Sigmoid colon (tissue), 4 donors: ENCODE data around the gene OR8G1.

Source experiments
- EP300 ChIP-seq, 4 donors: sonication (generic); formaldehyde crosslinking; IDR thresholded peaks; one replicate each; pipeline ENCODE4 v1.6.1; 2017; ENCODE audit warnings: antibody characterized with exemption in 4 of 4
- POLR2A ChIP-seq, 2 donors: fragments of 450-650 bp; IDR thresholded peaks; one replicate each; pipeline ENCODE4 v1.6.1; 2016; ENCODE audit warnings: antibody characterized with exemption in 2 of 2, mild to moderate bottlenecking in 2 of 2, moderate library complexity in 2 of 2
- POLR2AphosphoS5 ChIP-seq, 4 donors: sonication (generic); formaldehyde crosslinking; IDR thresholded peaks; one replicate each; pipeline ENCODE4 v1.6.1; 2017; ENCODE audit warnings: antibody characterized with exemption in 4 of 4
- TF ChIP-seq, protein P1 (sequence below), 4 experiments: fragments of 450-650 bp in 3 of 4; fragments of 200-600 bp in 1 of 4; IDR thresholded peaks; one replicate each; pipeline ENCODE4 v1.5.1; 2016 to 2019; ENCODE audit warnings: antibody characterized with exemption in 4 of 4, mild to moderate bottlenecking in 3 of 4, moderate library complexity in 2 of 4

DNA sequence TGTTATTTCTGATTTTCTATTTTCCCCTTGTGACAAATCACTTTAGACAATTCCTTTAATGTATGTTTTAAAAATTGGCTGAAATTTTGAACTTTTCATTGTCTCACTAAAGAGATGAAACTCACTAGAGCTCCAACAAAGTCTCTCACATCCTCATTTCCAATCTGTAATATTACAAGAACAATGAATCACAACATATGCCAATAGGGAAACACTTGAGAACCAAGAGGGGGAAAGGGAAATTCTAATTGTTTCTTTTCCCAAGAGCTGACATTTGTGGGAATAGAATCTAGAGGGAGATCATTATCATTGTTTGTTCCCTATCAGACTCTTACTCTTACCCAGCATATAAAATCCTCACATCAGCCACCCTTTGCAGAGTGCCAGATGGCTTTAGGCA is 29.6 kb upstream of the OR8G1 start:
- TF ChIP-seq POLR2AphosphoS5 (IDR thresholded peaks at IDR 0.05) (no peak), POLR2A (IDR thresholded peaks at IDR 0.05) (no peak), EP300 (IDR thresholded peaks at IDR 0.05) (no peak)
- TF ChIP-seq, protein P1, sequence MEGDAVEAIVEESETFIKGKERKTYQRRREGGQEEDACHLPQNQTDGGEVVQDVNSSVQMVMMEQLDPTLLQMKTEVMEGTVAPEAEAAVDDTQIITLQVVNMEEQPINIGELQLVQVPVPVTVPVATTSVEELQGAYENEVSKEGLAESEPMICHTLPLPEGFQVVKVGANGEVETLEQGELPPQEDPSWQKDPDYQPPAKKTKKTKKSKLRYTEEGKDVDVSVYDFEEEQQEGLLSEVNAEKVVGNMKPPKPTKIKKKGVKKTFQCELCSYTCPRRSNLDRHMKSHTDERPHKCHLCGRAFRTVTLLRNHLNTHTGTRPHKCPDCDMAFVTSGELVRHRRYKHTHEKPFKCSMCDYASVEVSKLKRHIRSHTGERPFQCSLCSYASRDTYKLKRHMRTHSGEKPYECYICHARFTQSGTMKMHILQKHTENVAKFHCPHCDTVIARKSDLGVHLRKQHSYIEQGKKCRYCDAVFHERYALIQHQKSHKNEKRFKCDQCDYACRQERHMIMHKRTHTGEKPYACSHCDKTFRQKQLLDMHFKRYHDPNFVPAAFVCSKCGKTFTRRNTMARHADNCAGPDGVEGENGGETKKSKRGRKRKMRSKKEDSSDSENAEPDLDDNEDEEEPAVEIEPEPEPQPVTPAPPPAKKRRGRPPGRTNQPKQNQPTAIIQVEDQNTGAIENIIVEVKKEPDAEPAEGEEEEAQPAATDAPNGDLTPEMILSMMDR (IDR thresholded peaks at IDR 0.05): no peak
